Uterus (tissue), 4 donors: ENCODE results near the gene OR11L1. TPM values are rescaled to one million over a fixed set of nuclear protein-coding genes. Genes with fewer than 3 reads are reported as not detected.

Source experiments
- DNase-seq, 2 donors: peaks; one replicate each; pipeline ENCODE4 v3.0.0-alpha.2; 2019 to 2020
- H3K27ac ChIP-seq, 2 donors: fragments of 200-600 bp; sonication (generic); 1 replicate in 1 of 2; 2 replicates in 1 of 2; pipeline ENCODE4 v1.5.1; 2016 to 2018
- H3K27me3 ChIP-seq, 2 donors: fragments of 200-600 bp; sonication (generic); one replicate each; pipeline ENCODE4 v1.5.1; 2018 to 2019; ENCODE audit warnings: control low read depth in 1 of 2
- H3K36me3 ChIP-seq, 2 donors: fragments of 200-600 bp; sonication (generic); one replicate each; pipeline ENCODE4 v1.5.1; 2019; ENCODE audit warnings: control low read depth in 1 of 2
- H3K4me1 ChIP-seq, 2 donors: fragments of 200-600 bp; sonication (generic); one replicate each; pipeline ENCODE4 v1.5.1; 2018 to 2019; ENCODE audit warnings: control low read depth in 1 of 2
- H3K4me3 ChIP-seq, 2 donors: fragments of 200-600 bp; sonication (generic); 1 replicate in 1 of 2; 2 replicates in 1 of 2; pipeline ENCODE4 v1.5.1; 2018 to 2019; ENCODE audit warnings: mild to moderate bottlenecking in 1 of 2
- H3K9me3 ChIP-seq, 2 donors: fragments of 200-600 bp; sonication (generic); one replicate each; pipeline ENCODE4 v1.5.1; 2019; ENCODE audit warnings: control low read depth in 1 of 2
- CTCF ChIP-seq, 4 experiments: fragments of 200-600 bp in 2 of 4; fragments of 450-650 bp in 2 of 4; sonication (generic) in 2 of 4; IDR thresholded peaks; one replicate each; pipeline ENCODE4 v1.5.1; 2016 to 2019; ENCODE audit warnings: antibody characterized with exemption in 4 of 4, mild to moderate bottlenecking in 2 of 4, moderate library complexity in 1 of 4
- POLR2A ChIP-seq, 2 donors: fragments of 450-650 bp; IDR thresholded peaks; one replicate each; pipeline ENCODE4 v1.6.1; 2016; ENCODE audit warnings: antibody characterized with exemption in 2 of 2, mild to moderate bottlenecking in 1 of 2, moderate library complexity in 1 of 2
- intact Hi-C: fragments of 100-400 bp; cut with DNase I; formaldehyde crosslinking; loops from one replicate; pipeline ENCODE4 v1.15.1; 2023; ENCODE audit warnings: low total_unique reads
- total RNA-seq, 4 donors: library from RNA; depleted of rRNA in 3 of 4; stranded (reverse); fragments of >200 nt in 3 of 4; gene quantifications; one replicate each; pipeline versions ENCODE4 v1.1.0 to v1.2.4, GENCODE V29; 2014 to 2023
- donor health status: DM: yes; HTN: yes; CAD: no.

The OR11L1 gene
- total RNA-seq, 4 donors from 2014 or later = not detected

GRCh38 chr1:247862756-247863155 is 21.1 kb upstream of the OR11L1 start:
- no peaks in the 10 kb centered on the region for H3K4me1 ChIP-seq
- H3K9me3 ChIP-seq = no peaks in the 10 kb centered on the region
- no peaks in the 10 kb centered on the region for H3K27me3 ChIP-seq
- intact Hi-C loops = no loop called here
- TF ChIP-seq POLR2A (IDR thresholded peaks at IDR 0.05) (no peak), CTCF (IDR thresholded peaks at IDR 0.05) (no peak)
- no peak for DNase-seq
- no peak overlapping the region for H3K4me3 ChIP-seq
- H3K36me3 ChIP-seq = no peaks in the 10 kb centered on the region
- no peak overlapping the region for H3K27ac ChIP-seq

- no peak for DNase-seq
- Histone ChIP-seq H3K27ac (no peak overlapping the region), H3K36me3 (no peaks in the 10 kb centered on the region), H3K9me3 (no peaks in the 10 kb centered on the region), H3K27me3 (no peaks in the 10 kb centered on the region), H3K4me1 (no peaks in the 10 kb centered on the region), H3K4me3 (peak overlapping the region in 1 of 2 donors; percentile 50)
- intact Hi-C loops = no loop called here
- no peak for TF ChIP-seq CTCF (IDR thresholded peaks at IDR 0.05)
- TF ChIP-seq POLR2A (IDR thresholded peaks at IDR 0.05) = no peak
Measured at GRCh38 chr1:247857985-247858619, 16.4 kb upstream of the OR11L1 start.

GRCh38 chr1:247857069-247857984 is 15.6 kb upstream of the OR11L1 start, which contains the start of gene TRIM58:
TRIM58 (plus strand) TSS chr1:247857187; CDS start chr1:247857247, 60 bp downstream.
- intact Hi-C loops = no loop called here
- TF ChIP-seq POLR2A (IDR thresholded peaks at IDR 0.05) (no peak), CTCF (IDR thresholded peaks at IDR 0.05) (peak in 1 of 4 experiments; percentile 13)
- no peaks in the 10 kb centered on the region for H3K27me3 ChIP-seq
- no peaks in the 10 kb centered on the region for H3K4me1 ChIP-seq
- H3K4me3 ChIP-seq = peak within 1 kb of the TSS in 1 of 2 donors; percentile 50
- no peaks in the 10 kb centered on the region for H3K36me3 ChIP-seq
- peak in 1 of 2 donors; percentile 15 for DNase-seq
- H3K9me3 ChIP-seq = no peaks in the 10 kb centered on the region
- H3K27ac ChIP-seq = no peak within 1 kb of the TSS

- TF ChIP-seq CTCF (IDR thresholded peaks at IDR 0.05) (no peak), POLR2A (IDR thresholded peaks at IDR 0.05) (no peak)
- no peaks in the 10 kb centered on the region for H3K9me3 ChIP-seq
- H3K27ac ChIP-seq = no peak overlapping the region
- no peaks in the 10 kb centered on the region for H3K27me3 ChIP-seq
- no peak for DNase-seq
- intact Hi-C loops = no loop called here
- H3K36me3 ChIP-seq = no peaks in the 10 kb centered on the region
- no peaks in the 10 kb centered on the region for H3K4me1 ChIP-seq
- H3K4me3 ChIP-seq = no peak overlapping the region
Measured at GRCh38 chr1:247855911-247856310, 14.2 kb upstream of the OR11L1 start.
